ENCODE measurements around the gene HLCS. TPM values are rescaled to one million over a fixed set of nuclear protein-coding genes. Genes with fewer than 3 reads are reported as not detected.

Gene HLCS
- total RNA-seq, 1 experiment from 2014 or later = 12.7 TPM

- H2BK120ac ChIP-seq (ENCODE audit: low read depth, low read length, poor library complexity, severe bottlenecking) = no peak overlapping the region
- H2BK15ac ChIP-seq (ENCODE audit: low read depth, low read length) = no peak overlapping the region
- H3T11ph ChIP-seq (ENCODE audit: low read length) = no peak overlapping the region
- no peak overlapping the region for H3K4ac ChIP-seq (ENCODE audit: low read depth, low read length)
- H4K20me1 ChIP-seq (ENCODE audit: control insufficient read depth, insufficient read depth, insufficient read length) = no peaks in the 10 kb centered on the region
- H3K27ac Mint-ChIP-seq = no peak overlapping the region
- H4K91ac ChIP-seq (ENCODE audit: insufficient read length, low read depth, low read length) = no peak overlapping the region
- H3K36me3 Mint-ChIP-seq (ENCODE audit: insufficient read depth in 1 of 3, low read depth in 3 of 3) = no peaks in the 10 kb centered on the region; a peak in 2 of 7 replicates
- H2BK20ac ChIP-seq (ENCODE audit: low read depth, low read length, poor library complexity, severe bottlenecking) = no peak overlapping the region
- H3K18ac ChIP-seq (ENCODE audit: insufficient read length, low read depth, low read length) = no peak overlapping the region
- H2AFZ ChIP-seq (ENCODE audit: low read length) = no peak overlapping the region
- H4K5ac ChIP-seq (ENCODE audit: insufficient read length, low read depth, low read length) = no peak overlapping the region
- DNase-seq = peak; percentile 80
- TF ChIP-seq, protein P1, sequence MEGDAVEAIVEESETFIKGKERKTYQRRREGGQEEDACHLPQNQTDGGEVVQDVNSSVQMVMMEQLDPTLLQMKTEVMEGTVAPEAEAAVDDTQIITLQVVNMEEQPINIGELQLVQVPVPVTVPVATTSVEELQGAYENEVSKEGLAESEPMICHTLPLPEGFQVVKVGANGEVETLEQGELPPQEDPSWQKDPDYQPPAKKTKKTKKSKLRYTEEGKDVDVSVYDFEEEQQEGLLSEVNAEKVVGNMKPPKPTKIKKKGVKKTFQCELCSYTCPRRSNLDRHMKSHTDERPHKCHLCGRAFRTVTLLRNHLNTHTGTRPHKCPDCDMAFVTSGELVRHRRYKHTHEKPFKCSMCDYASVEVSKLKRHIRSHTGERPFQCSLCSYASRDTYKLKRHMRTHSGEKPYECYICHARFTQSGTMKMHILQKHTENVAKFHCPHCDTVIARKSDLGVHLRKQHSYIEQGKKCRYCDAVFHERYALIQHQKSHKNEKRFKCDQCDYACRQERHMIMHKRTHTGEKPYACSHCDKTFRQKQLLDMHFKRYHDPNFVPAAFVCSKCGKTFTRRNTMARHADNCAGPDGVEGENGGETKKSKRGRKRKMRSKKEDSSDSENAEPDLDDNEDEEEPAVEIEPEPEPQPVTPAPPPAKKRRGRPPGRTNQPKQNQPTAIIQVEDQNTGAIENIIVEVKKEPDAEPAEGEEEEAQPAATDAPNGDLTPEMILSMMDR (conservative IDR thresholded peaks at IDR 0.05) = peak; percentile 96
- no peak overlapping the region for H2BK12ac ChIP-seq (ENCODE audit: insufficient read length, low read depth, low read length)
- no peak overlapping the region for H2BK5ac ChIP-seq (ENCODE audit: insufficient read length, low read length)
- no peaks in the 10 kb centered on the region for H3K27me3 Mint-ChIP-seq (ENCODE audit: low read depth)
- no peaks in the 10 kb centered on the region for H3K4me1 ChIP-seq (ENCODE audit: insufficient read depth, low read length)
- no peak overlapping the region for H3K4me3 Mint-ChIP-seq
- H3K27ac ChIP-seq (ENCODE audit: insufficient read length, low read depth, low read length) = no peak overlapping the region
- H3K79me1 ChIP-seq (ENCODE audit: insufficient read depth, low read depth, low read length, poor library complexity, severe bottlenecking) = no peaks in the 10 kb centered on the region
- peaks cover 0 to 4% of the 10 kb centered on the region in 2 experiments; a peak in 1 of 4 replicates for H3K4me1 Mint-ChIP-seq
- WGBS (ENCODE audit: extremely low coverage, insufficient read length, low lambda C conversion rate) = no CpG with 5 or more reads among the region's 4 CpGs
- H3K27me3 ChIP-seq (ENCODE audit: insufficient read depth, low read length) = no peaks in the 10 kb centered on the region
- no peaks in the 10 kb centered on the region for H3K9me3 ChIP-seq (ENCODE audit: control insufficient read depth, low read depth, low read length)
- no peaks in the 10 kb centered on the region for H3K9me3 Mint-ChIP-seq
- no peaks in the 10 kb centered on the region for H3K23me2 ChIP-seq (ENCODE audit: insufficient read length, low read depth, low read length, poor library complexity, severe bottlenecking)
- no peaks in the 10 kb centered on the region for H3K79me2 ChIP-seq (ENCODE audit: insufficient read depth, low read length)
- no peak overlapping the region for H2AK5ac ChIP-seq (ENCODE audit: insufficient read length, low read length)
- H4K8ac ChIP-seq (replicated peaks; ENCODE audit: insufficient read length, low read depth, low read length) = no peak overlapping the region
- no peak overlapping the region for H3K56ac ChIP-seq (ENCODE audit: insufficient read length, low read depth, low read length)
- no peak overlapping the region for H3K9ac ChIP-seq (ENCODE audit: extremely low read depth, insufficient read length, low read length)
- no peak overlapping the region for H3K14ac ChIP-seq (ENCODE audit: insufficient read depth, low read length)
- H3K23ac ChIP-seq (ENCODE audit: insufficient read length, low read depth, low read length) = no peak overlapping the region
- H3K4me2 ChIP-seq (ENCODE audit: insufficient read depth, insufficient read length, low read length) = no peak overlapping the region
Measured at GRCh38 chr21:36927719-36928117, 38.8 kb downstream of the HLCS start.

Measured in H9 (cell line).